Renal cortex interstitium (tissue), 11 donors: ENCODE measurements around the gene FNDC3B. TPM values are rescaled to one million over a fixed set of nuclear protein-coding genes. Genes with fewer than 3 reads are reported as not detected.

Source experiments
- DNase-seq, 11 donors: peaks; one replicate each; pipeline ENCODE4 v3.0.0-alpha.2; 2013; ENCODE audit warnings: low read depth in 9 of 11, low spot score in 4 of 11; ENCODE audit errors: extremely low read depth in 1 of 11
- polyA plus RNA-seq, 3 donors: library from polyadenylated mRNA; unstranded; fragments of 120-200 nt; gene quantifications; one replicate each; pipeline ENCODE4 v1.2.1, GENCODE V29; 2013; ENCODE audit not compliant: insufficient read length in 3 of 3

The FNDC3B gene
- polyA plus RNA-seq, 3 donors = 55.0 to 61.0 (median 59.9) TPM

GRCh38 chr3:172120912-172121311 is 81.5 kb downstream of the FNDC3B start:
- no peak for DNase-seq

GRCh38 chr3:172121981-172122380 is 82.6 kb downstream of the FNDC3B start:
- no peak for DNase-seq

- DNase-seq = no peak
Measured at GRCh38 chr3:172124271-172124670, 84.9 kb downstream of the FNDC3B start.

GRCh38 chr3:172125053-172125452 is 85.7 kb downstream of the FNDC3B start:
- DNase-seq = no peak

GRCh38 chr3:172125963-172126457 is 86.6 kb downstream of the FNDC3B start:
- DNase-seq = peak in 9 of 11 donors; percentile 22 to 82 (median 63)

- no peak for DNase-seq
Measured at GRCh38 chr3:172126741-172127140, 87.4 kb downstream of the FNDC3B start.

GRCh38 chr3:172127141-172127540 is 87.8 kb downstream of the FNDC3B start:
- no peak for DNase-seq

GRCh38 chr3:172127929-172128580 is 88.7 kb downstream of the FNDC3B start:
- DNase-seq = no peak

- no peak for DNase-seq
Measured at GRCh38 chr3:172128858-172129257, 89.5 kb downstream of the FNDC3B start.

- no peak for DNase-seq
Measured at GRCh38 chr3:172129498-172129849, 90.1 kb downstream of the FNDC3B start.

- DNase-seq = no peak
Measured at GRCh38 chr3:172129850-172130716, 90.7 kb downstream of the FNDC3B start.

- no peak for DNase-seq
Measured at GRCh38 chr3:172130717-172131050, 91.3 kb downstream of the FNDC3B start.

- no peak for DNase-seq
Measured at GRCh38 chr3:172131746-172132145, 92.4 kb downstream of the FNDC3B start.

- DNase-seq = no peak
Measured at GRCh38 chr3:172132159-172132586, 92.8 kb downstream of the FNDC3B start.

GRCh38 chr3:172132721-172133311 is 93.4 kb downstream of the FNDC3B start:
- no peak for DNase-seq

GRCh38 chr3:172133838-172134237 is 94.5 kb downstream of the FNDC3B start:
- no peak for DNase-seq

GRCh38 chr3:172134352-172134751 is 95.0 kb downstream of the FNDC3B start:
- no peak for DNase-seq

- DNase-seq = no peak
Measured at GRCh38 chr3:172135185-172135584, 95.8 kb downstream of the FNDC3B start.

- DNase-seq = no peak
Measured at GRCh38 chr3:172135820-172136219, 96.4 kb downstream of the FNDC3B start.

- no peak for DNase-seq
Measured at GRCh38 chr3:172136330-172136729, 97.0 kb downstream of the FNDC3B start.
